GM21737 (cell line): Measurements from ENCODE around the gene PARVA.

ENCODE experiments used
- ATAC-seq: cut with Tn5 transposase; IDR thresholded peaks from one replicate; pipeline ENCODE4 v1.9.1; 2021; ENCODE audit warnings: mild to moderate bottlenecking, moderate library complexity; ENCODE audit not compliant: unreplicated experiment

Gene PARVA

GRCh38 chr11:12403122-12403996 lies 26.0 kb downstream of the PARVA start:
- ATAC-seq, result no peak

GRCh38 chr11:12403997-12404350 lies 26.6 kb downstream of the PARVA start:
- no peak for ATAC-seq

- no peak for ATAC-seq
These were observed 27.1 kb downstream of the PARVA start for GRCh38 chr11:12404436-12404835.

- ATAC-seq, result no peak
These were observed 30.9 kb downstream of the PARVA start for GRCh38 chr11:12408156-12408770.

- no peak for ATAC-seq
These were observed 32.2 kb downstream of the PARVA start for GRCh38 chr11:12409621-12410005.

DNA sequence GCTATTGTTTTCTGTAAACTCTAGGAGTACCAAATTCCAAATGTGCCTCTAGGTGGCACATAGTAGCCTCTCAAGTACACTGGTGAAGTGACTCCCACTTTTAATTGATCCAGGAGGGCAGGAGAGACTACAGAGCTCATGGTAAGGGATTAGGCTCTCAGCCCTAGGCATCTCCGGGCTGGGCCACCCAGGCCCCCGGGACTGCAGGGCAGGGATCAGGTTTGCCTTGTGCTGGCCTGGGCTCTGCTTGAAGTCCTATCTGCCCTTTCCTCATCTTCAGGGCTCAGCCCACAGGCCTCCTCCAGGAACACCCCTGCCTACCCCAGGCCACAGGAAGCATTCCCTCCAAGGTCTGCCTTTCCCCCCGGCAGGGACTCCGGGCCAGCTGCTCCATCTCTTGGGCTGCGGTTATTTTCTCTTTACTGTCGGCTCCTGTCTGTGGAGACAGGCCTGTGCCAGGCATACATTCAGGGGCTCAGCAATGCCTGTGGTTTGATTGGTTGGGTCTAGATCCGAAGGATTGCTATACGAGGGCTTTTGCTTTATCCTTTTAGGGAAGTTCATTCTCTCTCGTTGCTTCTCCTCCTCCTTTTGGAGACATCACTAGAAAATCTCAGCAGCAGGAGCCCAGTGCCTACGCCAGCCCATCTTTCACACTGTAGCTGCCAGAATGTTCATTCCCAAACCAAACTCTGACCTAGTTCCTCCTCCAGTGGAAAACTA lies 32.8 kb downstream of the PARVA start:
- ATAC-seq, result no peak

DNA sequence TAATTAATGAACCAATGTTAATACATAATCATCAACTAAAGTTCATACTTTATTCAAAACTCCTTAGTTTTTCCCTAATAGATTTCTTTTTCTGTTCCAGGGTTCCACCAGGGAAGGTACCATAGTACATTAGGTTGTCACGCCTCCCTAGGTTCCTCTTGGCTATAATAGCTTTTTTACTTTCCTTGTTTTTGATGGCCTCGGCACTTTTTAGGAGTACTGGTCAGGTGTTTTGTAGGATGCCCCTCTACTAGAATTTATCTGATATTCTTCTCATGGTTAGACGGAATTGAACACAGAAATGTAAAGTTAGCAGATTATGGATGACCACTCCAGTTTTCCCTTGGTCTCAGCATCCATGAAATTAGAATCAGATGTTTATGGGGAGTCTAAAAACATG lies 34.0 kb downstream of the PARVA start:
- no peak for ATAC-seq

DNA sequence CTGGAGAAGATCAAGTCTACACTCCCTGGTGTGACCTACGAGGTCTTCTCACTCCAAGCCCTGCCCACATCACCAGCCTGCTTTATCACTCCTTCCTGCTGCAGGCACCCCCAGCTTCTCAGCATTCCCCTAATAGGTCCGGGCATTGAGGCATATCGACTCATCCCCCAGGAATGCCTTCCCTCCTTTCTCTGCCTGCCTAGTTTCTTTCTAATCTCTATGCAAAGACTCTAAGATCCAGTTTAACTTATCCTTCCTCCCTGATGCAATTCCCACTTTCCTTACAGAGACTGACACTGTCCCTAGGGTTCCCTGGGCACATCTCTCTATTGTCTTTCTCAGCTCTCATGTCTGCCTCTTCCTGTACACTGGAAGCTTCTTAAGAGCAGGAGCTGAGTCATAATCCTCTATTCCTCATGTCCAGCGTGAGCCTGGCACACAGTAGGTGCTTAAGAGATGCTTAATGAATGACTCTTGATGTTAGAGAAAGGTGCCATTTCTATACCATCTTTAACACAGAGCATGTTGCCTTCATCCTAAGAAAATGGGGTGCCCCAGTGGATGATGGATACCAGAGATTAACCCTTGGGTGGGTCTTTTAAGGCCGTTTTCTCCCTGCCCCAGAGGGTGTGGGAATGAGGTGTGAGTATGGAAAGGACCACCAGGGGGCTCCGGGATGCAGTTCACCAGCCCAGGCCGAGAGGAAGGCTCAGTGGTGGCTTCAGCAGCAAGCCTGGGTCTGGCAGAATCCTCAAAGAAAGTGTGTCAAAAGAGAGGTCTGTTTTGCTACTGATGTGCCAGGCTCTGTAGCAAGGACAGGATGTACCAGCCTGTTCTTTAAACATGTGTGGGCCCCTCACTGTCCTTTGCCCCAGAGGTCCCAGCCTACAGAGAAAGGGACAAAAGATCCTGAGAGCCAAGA lies 34.7 kb downstream of the PARVA start:
- ATAC-seq, result no peak

- ATAC-seq, result no peak
These were observed 36.0 kb downstream of the PARVA start for GRCh38 chr11:12413141-12414052.

DNA sequence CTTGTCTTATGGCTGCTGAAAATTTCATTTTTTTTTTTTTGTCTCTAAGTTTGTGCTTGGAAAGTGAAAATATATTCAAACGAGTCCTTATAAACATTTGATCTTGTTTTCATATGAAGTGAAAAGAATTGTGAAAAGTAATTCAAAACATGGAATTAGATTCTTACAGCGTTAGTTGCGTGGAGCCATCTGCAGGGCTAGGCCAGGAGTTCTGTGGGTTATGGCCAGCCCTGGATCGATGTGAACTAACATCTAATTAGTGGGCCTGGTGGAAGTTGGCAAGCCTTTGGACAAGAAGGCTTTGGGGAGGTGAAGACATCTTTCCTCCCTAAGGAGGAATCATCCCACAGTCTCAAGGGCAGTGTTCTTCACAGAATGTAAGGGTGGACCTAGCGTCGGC lies 37.2 kb downstream of the PARVA start:
- no peak for ATAC-seq

DNA sequence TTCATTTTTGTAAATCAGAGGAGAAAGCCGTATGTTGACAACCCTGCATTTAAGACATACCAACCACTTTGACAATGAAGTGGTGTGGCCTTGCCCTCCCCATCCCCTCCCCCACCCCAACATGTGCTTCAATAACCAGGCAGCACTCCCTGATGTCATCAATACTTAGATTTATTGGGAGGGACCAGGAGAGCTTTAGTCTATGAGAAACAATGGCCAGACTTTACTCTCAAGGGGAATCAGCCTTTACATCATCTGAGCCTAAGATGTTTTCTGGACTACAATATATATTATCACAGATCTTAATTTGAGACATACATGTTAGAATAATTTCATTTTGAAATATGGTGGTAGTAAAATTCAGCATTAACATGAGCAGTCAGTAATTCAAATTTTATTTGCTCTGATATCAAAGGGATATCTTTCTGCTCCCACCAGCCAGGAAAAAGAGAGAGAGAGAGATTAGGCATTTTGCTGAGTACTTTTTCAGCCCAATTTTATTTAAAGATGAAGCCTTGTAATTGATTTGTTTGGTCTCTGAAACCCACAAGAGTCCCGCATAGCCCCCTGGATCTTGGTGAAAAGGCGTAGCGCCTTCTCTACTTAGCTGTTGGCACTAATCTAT lies 38.1 kb downstream of the PARVA start:
- no peak for ATAC-seq

DNA sequence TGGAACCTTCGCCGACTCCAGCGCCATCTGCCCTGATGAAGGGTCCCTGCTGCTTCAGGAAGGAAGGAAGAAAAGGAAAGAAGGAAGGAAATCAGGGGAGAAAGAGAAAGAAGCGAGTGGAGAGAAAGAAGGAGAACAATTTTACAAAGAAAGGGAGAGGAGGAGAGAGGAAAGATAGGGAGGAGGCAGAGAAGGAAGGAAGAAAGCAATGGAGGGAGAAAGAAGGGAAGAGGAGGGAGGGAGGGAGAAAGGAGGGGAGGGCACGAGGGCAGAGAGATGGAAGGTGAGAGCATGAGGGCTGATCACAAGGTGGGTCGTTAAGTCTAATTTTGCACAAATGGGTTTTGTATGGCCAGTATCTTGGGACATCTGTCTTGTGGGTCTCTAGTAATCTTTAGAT lies 39.2 kb downstream of the PARVA start:
- ATAC-seq, result no peak

- no peak for ATAC-seq
These were observed 40.6 kb downstream of the PARVA start for GRCh38 chr11:12417691-12418611.

GRCh38 chr11:12420040-12420439 lies 42.7 kb downstream of the PARVA start:
- no peak for ATAC-seq

GRCh38 chr11:12420706-12421105 lies 43.3 kb downstream of the PARVA start:
- no peak for ATAC-seq

DNA sequence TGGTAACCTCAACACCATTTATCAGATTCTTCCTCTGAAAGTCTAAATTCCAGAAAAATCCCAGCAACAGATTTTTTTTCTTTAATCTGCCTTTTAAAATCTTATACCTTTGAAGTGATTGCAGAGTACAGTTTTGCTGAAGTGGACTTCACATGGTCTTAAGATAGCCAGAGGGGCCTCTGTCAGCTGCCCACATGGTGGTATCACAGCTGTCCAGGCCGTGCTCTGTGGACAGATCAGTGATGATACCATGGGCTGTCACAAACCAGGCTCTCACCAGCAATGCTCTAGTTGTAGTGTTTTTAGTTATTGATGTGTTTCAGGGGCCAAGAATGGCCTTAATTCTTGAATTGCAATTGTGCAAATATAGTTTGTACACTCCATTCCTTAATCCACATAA lies 44.0 kb downstream of the PARVA start:
- no peak for ATAC-seq

GRCh38 chr11:12426176-12426575 lies 48.8 kb downstream of the PARVA start:
- ATAC-seq, result no peak

DNA sequence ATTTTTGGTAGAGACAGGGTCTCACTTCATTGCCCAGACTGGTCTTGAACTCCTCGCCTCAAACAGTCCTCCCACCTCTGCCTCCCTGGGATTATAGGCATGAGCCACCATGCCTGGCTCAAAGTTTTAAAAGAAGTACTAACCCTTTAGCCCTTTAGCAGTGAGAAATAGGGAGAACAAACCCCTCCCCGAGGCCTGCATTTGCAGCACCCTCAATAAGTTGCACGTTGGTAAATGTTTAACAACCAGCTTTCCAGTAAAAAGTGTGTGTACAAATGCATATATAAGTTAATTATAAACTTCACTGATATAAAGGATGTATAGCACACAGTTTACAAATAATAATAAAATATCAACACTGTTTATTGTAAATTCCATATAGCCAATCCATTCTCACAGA lies 51.8 kb downstream of the PARVA start:
- no peak for ATAC-seq
